GM20000 (cell line): ENCODE data around the gene LRRC14B.

ENCODE experiments used
- DNase-seq: peaks from one replicate; pipeline ENCODE4 v3.0.0; 2012; ENCODE audit warnings: low spot score
- CTCF ChIP-seq: IDR thresholded peaks from 2 replicates; pipeline ENCODE4 v1.5.1; 2012; ENCODE audit warnings: mild to moderate bottlenecking, control low read depth; ENCODE audit errors: extremely low read depth, missing control alignments

Gene LRRC14B

GRCh38 chr5:171801-172331 lies 19.4 kb upstream of the LRRC14B start:
- no peak for DNase-seq
- TF ChIP-seq CTCF: no peak

- no peak for TF ChIP-seq CTCF
- no peak for DNase-seq
Measured at GRCh38 chr5:172421-172820, 18.9 kb upstream of the LRRC14B start.

DNA sequence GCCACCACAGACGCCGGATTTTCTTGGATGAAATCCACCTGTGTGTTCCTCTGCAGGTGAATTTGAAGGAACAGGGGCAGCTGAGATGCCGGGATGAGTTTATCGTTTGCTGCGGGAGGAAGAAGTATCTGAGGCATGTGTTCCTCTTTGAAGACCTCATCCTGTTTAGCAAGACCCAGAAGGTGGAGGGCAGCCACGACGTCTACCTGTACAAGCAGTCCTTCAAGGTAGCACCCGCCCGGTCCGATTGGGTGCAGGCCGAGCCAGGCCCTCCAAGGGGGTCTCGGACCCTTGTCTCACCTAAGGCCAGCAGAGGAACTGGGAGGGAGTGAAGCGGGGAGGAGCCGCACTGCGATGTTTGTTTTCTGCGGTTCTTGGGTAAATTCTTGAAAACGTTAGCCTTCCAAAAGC lies 18.4 kb upstream of the LRRC14B start:
- no peak for TF ChIP-seq CTCF
- no peak for DNase-seq

GRCh38 chr5:173392-174290 lies 17.7 kb upstream of the LRRC14B start:
- no peak for DNase-seq
- no peak for TF ChIP-seq CTCF

- no peak for DNase-seq
- no peak for TF ChIP-seq CTCF
Measured at GRCh38 chr5:174291-174600, 17.0 kb upstream of the LRRC14B start.

- TF ChIP-seq CTCF: no peak
- no peak for DNase-seq
Measured at GRCh38 chr5:174876-175465, 16.3 kb upstream of the LRRC14B start.

GRCh38 chr5:176296-176823 lies 14.9 kb upstream of the LRRC14B start:
- TF ChIP-seq CTCF: no peak
- DNase-seq: no peak
